RPMI7951 (cell line): ENCODE data around the gene SH2D6. TPM values are rescaled to one million over a fixed set of nuclear protein-coding genes. Genes with fewer than 3 reads are reported as not detected.
A peak's percentile ranks its signal among the peaks of the same experiment; 100 is the strongest.
"Not testable (repeated sequence)": the region's sequence is repeated elsewhere in the genome, so short reads cannot be mapped to it uniquely, and the experiment has no call there.

Experiments used
- DNase-seq: peaks from one replicate; pipeline ENCODE4 v3.0.0-alpha.2; 2012; ENCODE audit warnings: low read depth
- total RNA-seq: library from RNA; depleted of rRNA; stranded (reverse); fragments of >200 nt; shearing (Covaris generic); gene quantifications from 2 replicates; pipeline ENCODE4 v1.2.3, GENCODE V29; 2014; rRNA removed

Gene SH2D6
- total RNA-seq, 1 experiment from 2014 or later: not detected

- DNase-seq: peak; percentile 91
Measured at GRCh38 chr2:85468704-85469349, 50.3 kb downstream of the SH2D6 start.

DNA sequence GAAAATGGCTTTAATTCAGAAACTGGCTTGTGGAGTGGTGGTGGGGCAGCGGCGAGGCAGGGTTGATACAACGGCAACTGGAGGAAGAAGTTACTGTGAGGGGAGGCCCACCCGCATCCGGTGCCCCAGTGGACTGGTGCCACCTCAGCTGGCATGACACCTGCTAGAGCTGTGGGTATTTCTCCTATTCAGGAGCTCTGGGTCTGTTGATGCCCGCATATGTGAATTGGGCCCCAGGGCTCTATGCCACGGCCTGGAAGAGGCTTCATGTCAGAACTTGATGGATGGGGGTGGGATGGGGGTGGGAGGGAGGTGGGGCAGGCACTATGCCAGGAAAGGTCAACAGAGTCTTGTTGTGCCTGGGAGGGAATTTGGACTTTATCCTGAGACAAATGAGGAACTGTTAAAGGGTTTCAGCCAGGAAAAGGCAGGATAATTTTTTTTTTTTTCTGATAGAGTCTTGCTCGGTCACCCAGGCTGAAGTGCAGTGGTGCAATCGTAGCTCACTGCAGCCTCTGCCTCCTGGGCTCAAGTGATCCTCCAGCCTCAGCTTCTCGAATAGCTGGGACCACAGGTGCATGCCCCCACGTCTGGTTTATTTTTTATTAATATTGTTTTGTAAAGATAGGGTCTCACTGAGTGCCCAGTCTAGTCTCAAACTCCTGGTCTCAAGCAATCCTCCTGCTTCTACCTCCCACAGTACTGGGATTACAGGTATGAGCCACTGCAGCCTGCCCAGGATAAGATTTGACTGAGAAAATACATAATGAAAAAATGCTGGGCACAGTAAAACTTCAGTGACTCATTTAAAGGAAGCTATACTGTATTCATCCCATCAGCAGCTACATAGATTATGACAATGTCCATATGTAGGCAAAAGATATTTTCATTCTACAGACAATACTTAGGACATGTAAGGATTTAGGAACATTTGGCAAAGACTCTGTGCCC, 52.6 kb downstream of the SH2D6 start:
- DNase-seq: peak; percentile 85

DNA sequence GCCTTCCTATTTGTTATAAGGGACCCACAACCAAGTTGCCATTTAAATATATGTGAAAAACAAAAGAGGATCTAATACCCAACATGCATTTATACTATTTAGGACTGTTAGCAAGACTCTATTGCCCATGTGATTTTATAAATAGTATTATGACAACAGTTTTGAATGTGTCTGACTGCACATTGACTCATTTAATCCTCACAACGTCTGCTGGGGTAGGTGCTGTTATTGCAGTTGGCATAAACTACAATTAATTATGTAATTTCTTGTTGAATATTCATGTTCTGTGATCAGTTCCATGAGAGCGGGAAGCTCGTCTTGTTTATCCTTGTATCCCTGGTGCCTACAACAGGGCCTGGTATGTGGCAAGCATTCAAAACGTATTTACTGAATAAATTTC, 53.7 kb downstream of the SH2D6 start:
- no peak for DNase-seq

DNA sequence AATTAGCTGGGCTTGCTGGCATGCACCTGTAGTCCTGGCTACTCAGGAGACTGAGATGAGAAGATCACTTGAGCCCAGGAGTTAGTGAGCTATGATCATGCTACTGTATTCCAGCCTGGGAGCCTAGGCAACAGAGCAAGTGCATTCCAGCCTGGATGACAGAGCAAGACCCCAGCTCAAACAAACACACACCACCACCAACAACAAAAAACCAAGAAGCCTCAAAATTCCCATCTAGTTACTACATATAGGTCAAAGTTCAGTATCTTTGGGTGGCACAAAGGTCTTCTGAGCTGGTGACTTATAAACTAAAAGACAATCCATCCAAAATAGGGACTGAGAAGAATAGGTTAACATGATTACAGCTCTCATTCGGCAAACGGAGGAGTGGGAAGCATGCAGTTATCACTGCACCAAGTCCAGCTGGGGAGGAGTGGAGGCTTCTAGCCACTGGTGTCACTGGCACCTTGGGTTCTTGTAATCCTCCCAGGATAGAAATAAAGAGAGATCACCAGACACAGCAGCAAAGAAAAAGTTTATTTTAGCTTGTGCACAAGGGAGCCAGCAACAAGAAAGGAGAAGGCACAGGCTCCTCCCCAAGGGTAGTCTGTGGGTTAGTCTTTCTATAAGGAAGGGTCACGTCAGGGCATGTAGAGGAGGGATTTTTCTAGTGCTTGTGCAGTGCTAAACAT, 57.4 kb downstream of the SH2D6 start:
- no peak for DNase-seq

GRCh38 chr2:85476624-85477023, 58.1 kb downstream of the SH2D6 start:
- no peak for DNase-seq

- no peak for DNase-seq
Measured at GRCh38 chr2:85477884-85478283, 59.4 kb downstream of the SH2D6 start.

- DNase-seq: no peak
Measured at GRCh38 chr2:85481818-85482777, 63.6 kb downstream of the SH2D6 start.

- DNase-seq: not testable (repeated sequence)
Measured at GRCh38 chr2:85484615-85485014, 66.1 kb downstream of the SH2D6 start.

DNA sequence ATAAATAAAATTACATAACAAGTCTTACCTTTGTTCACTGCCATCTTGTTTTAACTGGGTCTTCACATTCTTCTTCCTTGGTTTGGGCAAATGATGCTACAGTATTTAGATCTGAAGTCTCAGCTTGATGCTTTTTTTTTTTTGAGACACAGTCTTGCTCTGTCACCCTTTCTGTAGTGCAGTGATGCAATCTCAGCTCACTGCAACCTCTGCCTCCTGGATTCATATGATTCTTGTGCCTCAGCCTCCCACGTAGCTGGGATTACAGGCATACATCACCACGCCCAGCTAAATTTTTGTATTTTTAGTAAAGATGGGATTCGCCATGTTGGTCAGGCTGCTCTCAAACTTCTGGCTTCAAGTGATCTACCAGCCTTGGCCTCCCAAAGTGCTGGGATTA, 67.3 kb downstream of the SH2D6 start:
- DNase-seq: no peak

Other genes with a start within 250 kb of the SH2D6 start
- 101 and 112 TPM in 2 replicates for gene TGOLN2, start 90.7 kb upstream of the SH2D6 start, total RNA-seq
- gene RETSAT, start 64.2 kb upstream of the SH2D6 start, total RNA-seq: 47.3 and 47.9 TPM in 2 replicates
- 18.1 and 18.6 TPM in 2 replicates for gene ELMOD3, start 63.9 kb upstream of the SH2D6 start, total RNA-seq
- gene CAPG, start 8.3 kb upstream of the SH2D6 start, total RNA-seq: 5.2 and 8.5 TPM in 2 replicates
- 52.0 and 61.4 TPM in 2 replicates for gene MAT2A, start 120.5 kb downstream of the SH2D6 start, total RNA-seq
- gene GGCX, start 142.8 kb downstream of the SH2D6 start, total RNA-seq: 52.4 and 59.3 TPM in 2 replicates
- gene VAMP8, start 158.9 kb downstream of the SH2D6 start, total RNA-seq: 25.0 and 27.6 TPM in 2 replicates
- 25.7 and 33.6 TPM in 2 replicates for gene VAMP5, start 165.7 kb downstream of the SH2D6 start, total RNA-seq
- 359 and 388 TPM in 2 replicates for gene RNF181, start 177.0 kb downstream of the SH2D6 start, total RNA-seq
- 5.5 and 6.2 TPM in 2 replicates for gene TMEM150A, start 184.0 kb downstream of the SH2D6 start, total RNA-seq
- gene C2orf68, start 193.4 kb downstream of the SH2D6 start, total RNA-seq: 20.0 and 27.9 TPM in 2 replicates
- gene USP39, start 197.5 kb downstream of the SH2D6 start, total RNA-seq: 76.4 and 77.8 TPM in 2 replicates
- gene SFTPB, start 249.5 kb downstream of the SH2D6 start, total RNA-seq: not detected in 2 replicates